AG04449 (cell line): ENCODE measurements around the gene UBE2O.

ENCODE experiments used
- CTCF ChIA-PET: fragments of 350-600 bp; formaldehyde crosslinking; extraction: SDS; loops from one replicate; lab custom pipeline; 2021; ENCODE audit warnings: antibody characterized with exemption; lab: Yijun Ruan, JAX
- POLR2A ChIA-PET: fragments of 400-600, 350-600 bp; formaldehyde crosslinking; extraction: SDS; loops from one replicate; lab custom pipeline; 2020; ENCODE audit warnings: antibody characterized with exemption, inconsistent platforms; lab: Yijun Ruan, JAX
- DNase-seq: peaks from one replicate; pipeline ENCODE4 v3.0.0-alpha.2; 2010; ENCODE audit warnings: low read depth, low spot score
- H3K4me3 ChIP-seq: 2 replicates; pipeline ENCODE4 v1.5.1; 2011; ENCODE audit warnings: low read depth, mild to moderate bottlenecking, control low read depth, low read length
- TF ChIP-seq, protein P1 (sequence below): IDR thresholded peaks from one replicate; pipeline ENCODE4 v1.5.1; 2011; ENCODE audit warnings: mild to moderate bottlenecking, moderate library complexity, low read length, control low read depth, inconsistent platforms; ENCODE audit not compliant: insufficient read depth; ENCODE audit errors: missing control alignments

The UBE2O gene

DNA sequence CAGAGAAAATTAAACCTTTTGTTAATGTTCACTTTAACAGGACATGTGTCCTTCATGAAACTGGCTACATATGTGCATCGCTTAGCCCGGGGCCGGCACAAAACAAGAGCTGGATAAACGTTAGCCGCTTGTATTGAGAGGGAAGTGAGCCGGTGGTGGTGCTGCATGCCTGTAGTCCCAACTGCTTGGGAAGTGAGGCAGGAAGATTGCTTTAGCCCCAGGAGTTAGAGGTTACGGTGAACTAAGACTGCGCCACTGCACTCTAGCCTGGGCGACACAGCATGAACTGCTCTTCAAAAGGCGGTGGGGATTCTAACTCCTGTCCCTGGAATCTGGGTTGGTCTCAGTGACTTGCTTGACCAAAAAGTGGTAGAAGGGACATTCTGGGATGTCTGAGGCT lies 83.6 kb downstream of the UBE2O start:
- TF ChIP-seq, protein P1, sequence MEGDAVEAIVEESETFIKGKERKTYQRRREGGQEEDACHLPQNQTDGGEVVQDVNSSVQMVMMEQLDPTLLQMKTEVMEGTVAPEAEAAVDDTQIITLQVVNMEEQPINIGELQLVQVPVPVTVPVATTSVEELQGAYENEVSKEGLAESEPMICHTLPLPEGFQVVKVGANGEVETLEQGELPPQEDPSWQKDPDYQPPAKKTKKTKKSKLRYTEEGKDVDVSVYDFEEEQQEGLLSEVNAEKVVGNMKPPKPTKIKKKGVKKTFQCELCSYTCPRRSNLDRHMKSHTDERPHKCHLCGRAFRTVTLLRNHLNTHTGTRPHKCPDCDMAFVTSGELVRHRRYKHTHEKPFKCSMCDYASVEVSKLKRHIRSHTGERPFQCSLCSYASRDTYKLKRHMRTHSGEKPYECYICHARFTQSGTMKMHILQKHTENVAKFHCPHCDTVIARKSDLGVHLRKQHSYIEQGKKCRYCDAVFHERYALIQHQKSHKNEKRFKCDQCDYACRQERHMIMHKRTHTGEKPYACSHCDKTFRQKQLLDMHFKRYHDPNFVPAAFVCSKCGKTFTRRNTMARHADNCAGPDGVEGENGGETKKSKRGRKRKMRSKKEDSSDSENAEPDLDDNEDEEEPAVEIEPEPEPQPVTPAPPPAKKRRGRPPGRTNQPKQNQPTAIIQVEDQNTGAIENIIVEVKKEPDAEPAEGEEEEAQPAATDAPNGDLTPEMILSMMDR = no peak
- no peak for DNase-seq
- H3K4me3 ChIP-seq = peak overlapping the region; percentile 9; the same call in 1 of the 2 replicates
- ChIA-PET CTCF (interaction anchor here (0.9 to 13.3 kb wide), 11 partner anchors 11 to 82 kb away, joined by 3 to 186 read pairs (median 11); partner anchors contain the start of genes PRPSAP1 and SPHK1), POLR2A (interaction anchor here (0.5 to 3.4 kb wide), 3 partner anchors 15 to 597 kb away, joined by 3 to 37 read pairs (median 15); partner anchors contain the start of genes PRPSAP1 and SPHK1)

- peak overlapping the region; percentile 6 for H3K4me3 ChIP-seq
- no peak for DNase-seq
- POLR2A ChIA-PET = interaction anchor here (3.4 kb wide), 1 partner anchor 16 kb away, joined by 37 read pairs; the partner anchor contains the start of gene SPHK1
- TF ChIP-seq, protein P1 = peak; percentile 6
- CTCF ChIA-PET = interaction anchor here (0.7 to 13.3 kb wide), 7 partner anchors 8 to 71 kb away, joined by 3 to 186 read pairs (median 17); partner anchors contain the start of genes PRPSAP1 and SPHK1
Observed at GRCh38 chr17:76368545-76368944, 84.4 kb downstream of the UBE2O start.

DNA sequence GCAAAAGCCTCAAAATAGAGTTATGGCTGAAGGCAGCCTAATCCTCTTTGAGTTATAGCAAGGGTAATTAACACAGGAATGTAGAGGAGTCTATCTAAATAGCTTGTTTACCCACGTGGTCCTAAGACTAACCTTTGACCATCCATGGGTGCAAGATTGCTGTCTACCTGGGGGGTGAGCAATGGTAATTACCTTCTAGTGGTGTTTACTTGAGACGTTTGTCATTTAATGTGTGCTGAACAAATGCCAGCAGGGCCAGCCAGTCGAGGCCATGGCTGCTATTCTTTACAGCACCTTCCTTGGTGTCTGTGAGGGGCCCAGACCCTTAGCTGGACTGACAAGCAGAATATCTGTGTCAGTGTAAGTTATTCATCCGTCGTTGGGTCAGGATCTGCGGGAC lies 85.3 kb downstream of the UBE2O start:
- no peak overlapping the region for H3K4me3 ChIP-seq
- TF ChIP-seq, protein P1 = no peak
- DNase-seq = no peak
- POLR2A ChIA-PET = no interaction called here
- CTCF ChIA-PET = interaction anchor here (1.6 to 13.3 kb wide), 3 partner anchors 9 to 15 kb away, joined by 3 to 186 read pairs (median 43); partner anchors contain the start of genes PRPSAP1 and SPHK1

- ChIA-PET CTCF (interaction anchor here (0.7 to 13.3 kb wide), 8 partner anchors 9 to 31 kb away, joined by 3 to 186 read pairs (median 6); partner anchors contain the start of genes PRPSAP1 and SPHK1), POLR2A (no interaction called here)
- TF ChIP-seq, protein P1 = no peak
- H3K4me3 ChIP-seq = no peak overlapping the region
- DNase-seq = no peak
Observed at GRCh38 chr17:76366247-76366646, 86.7 kb downstream of the UBE2O start.

GRCh38 chr17:76365256-76365903 lies 87.6 kb downstream of the UBE2O start:
- ChIA-PET CTCF (interaction anchor here (0.7 to 13.3 kb wide), 9 partner anchors 10 to 33 kb away, joined by 3 to 186 read pairs (median 6); partner anchors contain the start of genes PRPSAP1 and SPHK1), POLR2A (no interaction called here)
- no peak for DNase-seq
- TF ChIP-seq, protein P1 = peak; percentile 6
- no peak overlapping the region for H3K4me3 ChIP-seq

GRCh38 chr17:76363107-76363842 lies 89.7 kb downstream of the UBE2O start:
- TF ChIP-seq, protein P1 = no peak
- POLR2A ChIA-PET = interaction anchor here (1.5 kb wide), 1 partner anchor 8 kb away, joined by 8 read pairs; no protein-coding TSS in a partner anchor
- CTCF ChIA-PET = interaction anchor here (0.6 to 13.3 kb wide), 5 partner anchors 10 to 170 kb away, joined by 4 to 186 read pairs (median 6); partner anchors contain the start of genes PRPSAP1 and SPHK1
- H3K4me3 ChIP-seq = no peak overlapping the region
- no peak for DNase-seq
